ENCODE measurements around the gene CABLES2. TPM values are rescaled to one million over a fixed set of nuclear protein-coding genes. Genes with fewer than 3 reads are reported as not detected.

The CABLES2 gene
- total RNA-seq, 1 experiment from 2014 or later: 8.9 TPM

- ChIA-PET CTCF (no interaction called here), POLR2A (no interaction called here), RAD21 (ENCODE audit: low non-redundant PET in 1 of 2, low total read pairs in 2 of 2, uncharacterized antibody in 2 of 2, unreplicated experiment in 2 of 2) (no interaction called here)
- Histone ChIP-seq H3K4me1 (ENCODE audit: control insufficient read depth in 1 of 2, insufficient read depth in 2 of 2, low read length in 2 of 2) (0 out of 4 replicates have a peak, but pooled peaks cover 0 to 3% of the 10 kb centered on the region in 2 experiments), H3K9me2 (ENCODE audit: insufficient read depth) (no peaks in the 10 kb centered on the region), H3K4me2 (ENCODE audit: low read length) (no peak overlapping the region), H3K9ac (ENCODE audit: low read length) (no peak overlapping the region), H3K9me3 (ENCODE audit: control insufficient read depth in 1 of 2, insufficient read depth in 1 of 2, low read depth in 1 of 2, low read length in 2 of 2) (no peaks in the 10 kb centered on the region), H3K4me3 (replicated peaks in 1 of 2; ENCODE audit: low read depth in 1 of 2, low read length in 2 of 2) (no peak overlapping the region), H4K20me1 (ENCODE audit: insufficient read depth) (no peaks in the 10 kb centered on the region), H3K36me3 (ENCODE audit: control insufficient read depth in 1 of 2, insufficient read depth in 2 of 2, low read length in 2 of 2) (no peaks in the 10 kb centered on the region), H3K79me2 (ENCODE audit: insufficient read depth, low read length) (no peaks in the 10 kb centered on the region), H2AFZ (ENCODE audit: low read depth, low read length, poor library complexity, severe bottlenecking) (no peak overlapping the region), H3K27me3 (ENCODE audit: insufficient read depth, low read length) (0 out of 2 replicates have a peak, but pooled peaks cover 4% of the 10 kb centered on the region), H3K27ac (ENCODE audit: low read depth, low read length) (no peak overlapping the region)
- no TSS peak for BruUV-seq (replicated peaks)
- intact Hi-C loops (cut with micrococcal nuclease): no loop called here
- ATAC-seq (no peak), DNase-seq (ENCODE audit: low read depth, low spot score) (no peak)
- TF ChIP-seq JUND (IDR thresholded peaks at IDR 0.05) (no peak), FOSL1 (IDR thresholded peaks at IDR 0.05; ENCODE audit: low read depth) (no peak), RAD21 (IDR thresholded peaks at IDR 0.05; ENCODE audit: low read depth) (no peak)
Measured at GRCh38 chr20:62455929-62456328, 48.8 kb upstream of the CABLES2 start.

- ChIA-PET CTCF (no interaction called here), RAD21 (ENCODE audit: low non-redundant PET in 1 of 2, low total read pairs in 2 of 2, uncharacterized antibody in 2 of 2, unreplicated experiment in 2 of 2) (no interaction called here), POLR2A (no interaction called here)
- Histone ChIP-seq H3K36me3 (ENCODE audit: control insufficient read depth in 1 of 2, insufficient read depth in 2 of 2, low read length in 2 of 2) (no peaks in the 10 kb centered on the region), H3K4me1 (ENCODE audit: control insufficient read depth in 1 of 2, insufficient read depth in 2 of 2, low read length in 2 of 2) (0 out of 4 replicates have a peak, but pooled peaks cover 0 to 3% of the 10 kb centered on the region in 2 experiments), H3K27me3 (ENCODE audit: insufficient read depth, low read length) (0 out of 2 replicates have a peak, but pooled peaks cover 4% of the 10 kb centered on the region), H2AFZ (ENCODE audit: low read depth, low read length, poor library complexity, severe bottlenecking) (no peak overlapping the region), H3K79me2 (ENCODE audit: insufficient read depth, low read length) (no peaks in the 10 kb centered on the region), H3K27ac (ENCODE audit: low read depth, low read length) (no peak overlapping the region), H3K9ac (ENCODE audit: low read length) (no peak overlapping the region), H3K4me2 (ENCODE audit: low read length) (no peak overlapping the region), H4K20me1 (ENCODE audit: insufficient read depth) (no peaks in the 10 kb centered on the region), H3K4me3 (replicated peaks in 1 of 2; ENCODE audit: low read depth in 1 of 2, low read length in 2 of 2) (no peak overlapping the region), H3K9me2 (ENCODE audit: insufficient read depth) (no peaks in the 10 kb centered on the region), H3K9me3 (ENCODE audit: control insufficient read depth in 1 of 2, insufficient read depth in 1 of 2, low read depth in 1 of 2, low read length in 2 of 2) (no peaks in the 10 kb centered on the region)
- no TSS peak for BruUV-seq (replicated peaks)
- ATAC-seq: no peak
- intact Hi-C loops (cut with micrococcal nuclease): no loop called here
- DNase-seq (ENCODE audit: low read depth, low spot score): no peak
- TF ChIP-seq REST (IDR thresholded peaks at IDR 0.05; ENCODE audit: low read depth) (no peak), POLR2A (IDR thresholded peaks at IDR 0.05; ENCODE audit: borderline replicate concordance, extremely low read depth, insufficient read depth, insufficient read length) (no peak), EZH2phosphoT487 (IDR thresholded peaks at IDR 0.05; ENCODE audit: borderline replicate concordance) (no peak), RAD21 (IDR thresholded peaks at IDR 0.05; ENCODE audit: low read depth) (no peak), ZBTB33 (IDR thresholded peaks at IDR 0.05; ENCODE audit: extremely low read depth, insufficient replicate concordance, low read length) (no peak), EGR1 (IDR thresholded peaks at IDR 0.05; ENCODE audit: low read depth) (no peak), MAX (IDR thresholded peaks at IDR 0.05) (no peak), ELF1 (IDR thresholded peaks at IDR 0.05; ENCODE audit: borderline replicate concordance, low read depth) (no peak), ATF3 (IDR thresholded peaks at IDR 0.05) (no peak), ZFX (IDR thresholded peaks at IDR 0.05) (no peak)
Measured at GRCh38 chr20:62454904-62455636, 48.0 kb upstream of the CABLES2 start.
